Omental fat pad (tissue), 4 donors: ENCODE measurements around the gene BICRA. TPM values are rescaled to one million over a fixed set of nuclear protein-coding genes. Genes with fewer than 3 reads are reported as not detected.

Experiments
- ATAC-seq: fragments of 150-250 bp; one replicate; pipeline ENCODE4 v1.9.1; 2016; ENCODE audit warnings: mild to moderate bottlenecking, moderate library complexity; ENCODE audit not compliant: low FRiP score
- DNase-seq: peaks from one replicate; pipeline ENCODE4 v3.0.0-alpha.2; 2019; ENCODE audit warnings: low spot score
- total RNA-seq, 4 donors: library from RNA; depleted of rRNA; stranded (reverse); fragments of >200 nt; gene quantifications; one replicate each; pipeline ENCODE4 v1.1.0, GENCODE V29; 2016
- TF ChIP-seq, protein P1 (sequence below), 3 donors: fragments of 450-650 bp; IDR thresholded peaks; one replicate each; pipeline ENCODE4 v1.5.1; 2016 to 2017; ENCODE audit warnings: antibody characterized with exemption in 3 of 3, mild to moderate bottlenecking in 3 of 3, moderate library complexity in 2 of 3

The BICRA gene
- total RNA-seq, 4 donors from 2014 or later, result 3.2 to 20.3 (median 6.8) TPM

DNA sequence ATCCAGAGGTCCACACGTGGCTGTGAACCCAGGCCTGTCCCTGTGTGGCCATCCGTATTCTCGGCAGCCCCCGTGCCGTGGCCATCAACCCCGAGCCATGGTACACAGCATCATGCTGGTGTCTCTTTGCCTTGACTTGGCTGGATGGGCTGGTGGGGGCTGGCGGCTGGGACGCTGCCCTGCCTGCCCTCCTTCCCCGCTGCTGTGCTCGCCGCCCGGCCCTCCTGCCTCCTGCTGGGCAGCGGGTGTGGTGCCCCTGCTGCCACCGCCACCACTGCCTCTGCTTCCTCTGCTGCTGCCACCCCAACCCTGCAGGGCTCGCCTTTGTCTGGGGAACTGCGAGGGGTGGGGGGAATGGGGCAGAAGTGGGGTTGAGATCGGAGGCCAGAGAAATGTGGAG lies 84.6 kb downstream of the BICRA start:
- DNase-seq (no peak), ATAC-seq (no peak)
- TF ChIP-seq, protein P1, sequence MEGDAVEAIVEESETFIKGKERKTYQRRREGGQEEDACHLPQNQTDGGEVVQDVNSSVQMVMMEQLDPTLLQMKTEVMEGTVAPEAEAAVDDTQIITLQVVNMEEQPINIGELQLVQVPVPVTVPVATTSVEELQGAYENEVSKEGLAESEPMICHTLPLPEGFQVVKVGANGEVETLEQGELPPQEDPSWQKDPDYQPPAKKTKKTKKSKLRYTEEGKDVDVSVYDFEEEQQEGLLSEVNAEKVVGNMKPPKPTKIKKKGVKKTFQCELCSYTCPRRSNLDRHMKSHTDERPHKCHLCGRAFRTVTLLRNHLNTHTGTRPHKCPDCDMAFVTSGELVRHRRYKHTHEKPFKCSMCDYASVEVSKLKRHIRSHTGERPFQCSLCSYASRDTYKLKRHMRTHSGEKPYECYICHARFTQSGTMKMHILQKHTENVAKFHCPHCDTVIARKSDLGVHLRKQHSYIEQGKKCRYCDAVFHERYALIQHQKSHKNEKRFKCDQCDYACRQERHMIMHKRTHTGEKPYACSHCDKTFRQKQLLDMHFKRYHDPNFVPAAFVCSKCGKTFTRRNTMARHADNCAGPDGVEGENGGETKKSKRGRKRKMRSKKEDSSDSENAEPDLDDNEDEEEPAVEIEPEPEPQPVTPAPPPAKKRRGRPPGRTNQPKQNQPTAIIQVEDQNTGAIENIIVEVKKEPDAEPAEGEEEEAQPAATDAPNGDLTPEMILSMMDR (IDR thresholded peaks at IDR 0.05), result no peak

DNA sequence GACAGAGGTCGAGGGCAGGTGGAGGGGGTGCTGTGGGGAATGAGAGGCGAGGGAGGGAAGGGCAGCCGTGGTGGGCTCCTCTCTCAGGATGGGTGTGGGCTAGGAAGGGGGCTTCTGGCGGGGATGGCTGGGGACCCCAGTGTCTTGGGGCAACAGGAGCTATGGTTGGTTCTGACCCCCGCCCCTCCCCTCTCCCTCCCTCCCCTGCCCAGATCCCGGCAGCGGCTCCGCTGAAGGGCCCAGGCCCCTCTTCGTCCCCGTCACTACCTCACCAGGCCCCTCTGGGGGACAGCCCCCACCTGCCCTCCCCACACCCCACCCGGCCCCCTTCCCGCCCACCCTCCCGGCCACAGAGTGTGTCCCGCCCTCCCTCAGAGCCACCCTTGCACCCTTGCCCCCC lies 85.0 kb downstream of the BICRA start:
- ATAC-seq, result no peak
- TF ChIP-seq, protein P1 (IDR thresholded peaks at IDR 0.05), result no peak

DNA sequence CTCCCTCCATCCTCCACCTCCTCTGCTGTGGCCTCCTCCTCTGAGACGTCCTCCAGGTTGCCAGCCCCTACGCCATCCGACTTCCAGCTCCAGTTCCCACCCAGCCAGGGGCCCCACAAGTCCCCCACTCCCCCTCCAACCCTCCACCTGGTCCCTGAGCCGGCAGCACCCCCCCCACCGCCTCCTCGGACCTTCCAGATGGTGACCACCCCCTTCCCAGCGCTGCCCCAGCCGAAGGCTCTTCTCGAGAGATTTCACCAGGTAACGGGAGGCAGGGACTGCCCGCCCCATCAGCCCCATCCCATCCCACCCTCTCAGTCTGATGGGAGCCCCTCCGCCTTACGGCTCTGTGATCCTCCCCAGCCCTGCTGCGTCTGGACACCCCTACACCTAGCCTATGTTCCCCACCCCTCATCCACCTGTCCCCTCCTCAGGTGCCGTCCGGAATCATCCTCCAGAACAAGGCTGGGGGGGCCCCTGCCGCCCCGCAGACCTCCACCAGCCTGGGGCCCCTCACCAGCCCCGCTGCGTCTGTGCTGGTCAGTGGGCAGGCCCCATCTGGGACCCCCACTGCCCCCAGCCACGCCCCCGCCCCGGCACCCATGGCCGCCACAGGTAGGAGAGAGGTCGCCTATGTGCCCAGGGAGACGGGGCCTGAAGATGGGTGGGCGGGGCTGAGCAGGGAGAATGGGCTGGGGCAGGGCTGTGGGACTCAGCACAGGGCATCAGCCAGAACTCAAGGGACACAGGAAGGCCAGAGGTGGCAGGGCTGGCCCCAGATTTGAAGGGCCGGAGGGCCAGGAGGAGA lies 85.7 kb downstream of the BICRA start:
- DNase-seq, result no peak
- TF ChIP-seq, protein P1 (IDR thresholded peaks at IDR 0.05), result no peak
- ATAC-seq, result no peak

More for the DNA sequence above, 85.0 kb downstream of the BICRA start:
- DNase-seq, result no peak

DNA sequence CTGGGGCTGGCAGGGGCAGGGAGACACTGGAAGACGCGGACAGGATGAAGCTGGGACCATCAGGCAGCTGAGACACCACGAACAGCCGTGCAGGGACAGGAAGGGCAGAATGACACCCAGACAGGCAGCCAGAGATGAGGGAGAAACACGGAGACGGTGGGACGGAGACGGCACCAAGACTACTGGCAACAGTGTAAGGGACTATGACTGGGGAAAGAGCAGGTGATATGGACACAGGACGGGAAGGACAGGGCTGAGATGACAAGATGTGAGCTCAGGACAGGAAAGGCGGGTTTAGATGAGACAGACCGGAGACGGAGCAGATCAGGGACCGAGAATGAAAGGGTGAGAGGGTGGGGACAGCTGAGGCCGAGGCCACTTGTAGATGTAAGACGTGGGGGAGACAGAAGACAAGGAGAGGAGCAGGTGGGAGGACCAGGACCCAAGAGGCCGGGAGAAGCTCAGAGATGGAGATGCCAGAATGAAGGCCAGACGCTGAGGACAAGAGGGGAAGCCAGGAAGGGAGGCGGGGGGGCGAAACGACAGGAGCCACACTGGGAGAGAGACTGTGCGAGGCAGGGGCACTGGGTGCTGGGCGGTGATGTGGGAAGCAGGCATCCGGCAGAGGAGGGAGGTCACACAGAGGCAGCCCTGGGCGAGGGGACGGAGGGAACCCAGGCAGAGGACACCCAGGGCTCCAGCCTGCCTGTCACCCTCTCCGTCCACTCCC lies 86.8 kb downstream of the BICRA start:
- no peak for ATAC-seq
- DNase-seq, result no peak
- TF ChIP-seq, protein P1 (IDR thresholded peaks at IDR 0.05), result no peak

DNA sequence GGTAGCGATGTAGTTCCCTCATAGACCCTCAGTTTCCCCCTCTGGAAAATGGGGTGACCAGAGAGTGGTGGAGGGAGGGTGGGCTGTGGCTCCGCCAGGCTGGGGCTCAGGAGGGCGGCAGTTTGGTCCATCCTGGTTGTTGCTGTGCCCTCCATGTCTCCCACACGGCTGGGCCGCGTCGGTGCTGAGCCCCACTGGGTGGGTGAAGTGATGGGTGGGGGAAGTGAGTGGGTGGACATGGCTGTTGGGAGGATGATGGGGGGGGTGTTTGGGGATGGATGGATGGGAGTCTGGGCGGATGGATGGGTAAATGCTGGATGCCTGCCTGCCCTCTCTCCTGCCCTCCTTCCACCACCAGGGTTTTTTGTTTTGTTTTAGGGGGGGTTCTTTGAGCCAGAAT lies 87.7 kb downstream of the BICRA start:
- ATAC-seq (no peak), DNase-seq (no peak)
- TF ChIP-seq, protein P1 (IDR thresholded peaks at IDR 0.05), result no peak

DNA sequence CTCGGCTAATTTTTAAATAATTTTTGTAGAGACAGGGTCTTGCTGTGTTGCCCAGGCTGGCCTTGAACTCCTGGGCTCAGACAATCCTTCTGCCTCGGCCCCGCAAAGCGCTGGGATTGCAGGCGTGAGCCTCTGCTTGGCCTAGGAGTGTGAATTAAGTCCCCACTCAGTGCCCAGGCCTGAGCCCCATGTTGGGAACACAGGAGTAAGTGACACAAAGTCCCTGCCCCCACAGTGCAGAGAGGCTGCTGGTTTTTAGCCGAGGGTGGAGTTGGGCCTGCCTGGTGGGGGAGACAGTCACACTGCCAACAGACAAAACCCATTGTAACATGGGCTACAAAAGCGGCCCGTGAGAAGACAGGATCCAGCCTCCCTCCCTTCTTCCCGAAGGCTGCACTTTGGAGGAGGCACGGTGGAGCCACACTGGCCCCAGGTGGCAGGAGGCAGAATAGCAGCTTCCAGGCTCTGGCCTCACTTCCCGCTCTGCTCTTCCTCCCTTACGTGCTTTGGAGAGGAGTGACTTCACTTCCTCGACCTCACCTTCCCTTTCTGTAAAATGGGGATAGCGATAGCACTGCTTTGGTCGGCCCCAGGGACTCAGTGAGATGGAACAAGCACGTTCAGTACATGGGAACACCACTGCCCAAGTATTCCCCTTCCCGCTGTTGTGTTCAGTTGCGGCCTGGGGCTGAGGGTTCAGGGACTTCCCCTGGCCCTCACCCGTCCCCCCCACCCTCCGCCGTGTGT lies 89.1 kb downstream of the BICRA start:
- ATAC-seq (peak; percentile 77), DNase-seq (peak; percentile 46)
- TF ChIP-seq, protein P1 (IDR thresholded peaks at IDR 0.05), result peak in 2 of 3 donors; percentile 38 to 99
